HG02610 (cell line): ENCODE data around the gene NUDT4.

ENCODE experiments used
- ATAC-seq: cut with Tn5 transposase; IDR thresholded peaks from one replicate; pipeline ENCODE4 v1.9.1; 2021; ENCODE audit warnings: mild to moderate bottlenecking, moderate library complexity; ENCODE audit not compliant: unreplicated experiment

The NUDT4 gene

GRCh38 chr12:93453633-93454032 lies 75.9 kb downstream of the NUDT4 start:
- ATAC-seq = no peak

GRCh38 chr12:93456077-93456476 lies 78.4 kb downstream of the NUDT4 start:
- ATAC-seq = no peak
